Stomach smooth muscle (tissue), 2 donors: Measurements from ENCODE around the gene TMOD1.
A peak's percentile ranks its signal among the peaks of the same experiment; 100 is the strongest.

Experiments used
- H3K27ac ChIP-seq: one replicate; pipeline ENCODE4 v1.7.0; 2013; ENCODE audit warnings: mild to moderate bottlenecking, low read length, inconsistent platforms
- H3K27me3 ChIP-seq, 2 donors: one replicate each; pipeline ENCODE4 v1.7.0; 2013; ENCODE audit warnings: low read length in 2 of 2; ENCODE audit not compliant: insufficient read depth in 2 of 2, control insufficient read depth in 1 of 2
- H3K36me3 ChIP-seq, 2 donors: one replicate each; pipeline ENCODE4 v1.7.0; 2013; ENCODE audit warnings: low read length in 2 of 2; ENCODE audit not compliant: control insufficient read depth in 2 of 2, insufficient read depth in 2 of 2
- H3K4me1 ChIP-seq: one replicate; pipeline ENCODE4 v1.7.0; 2013; ENCODE audit warnings: low read length; ENCODE audit not compliant: control insufficient read depth, insufficient read depth
- H3K4me3 ChIP-seq, 2 donors: one replicate each; pipeline ENCODE4 v1.7.0; 2013; ENCODE audit warnings: low read length in 2 of 2
- H3K9ac ChIP-seq, 2 donors: one replicate each; pipeline ENCODE4 v1.7.0; 2013; ENCODE audit warnings: low read length in 2 of 2, mild to moderate bottlenecking in 1 of 2
- H3K9me3 ChIP-seq, 2 donors: one replicate each; pipeline ENCODE4 v1.7.0; 2013; ENCODE audit warnings: low read length in 2 of 2; ENCODE audit not compliant: control insufficient read depth in 2 of 2
- donor health status: healthy.
- donor health status: Pancreatic carcinoma.

TMOD1 gene

DNA sequence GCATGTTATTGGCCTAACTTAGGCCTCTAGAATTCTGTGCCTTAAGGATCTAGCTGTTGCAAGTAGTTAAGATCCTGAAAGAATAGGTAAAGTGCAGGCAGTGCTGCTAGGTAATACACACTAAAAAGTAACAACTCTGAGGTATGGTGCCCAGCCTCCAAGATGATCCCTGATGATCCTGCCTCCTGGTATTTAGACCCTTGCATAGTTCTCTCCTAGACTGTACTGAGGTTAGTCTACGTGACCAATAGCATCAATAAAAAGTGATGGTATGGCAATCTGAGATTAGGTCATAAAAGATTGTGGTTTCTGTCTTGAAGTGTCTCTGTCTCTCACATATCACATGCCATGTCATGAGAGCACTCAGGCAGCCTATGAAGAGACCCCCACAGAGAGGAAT, 122.5 kb downstream of the TMOD1 start:
- no peak overlapping the region for H3K9ac ChIP-seq
- no peak overlapping the region for H3K4me3 ChIP-seq
- no peaks in the 10 kb centered on the region for H3K27me3 ChIP-seq
- peaks cover 15 to 18% of the 10 kb centered on the region in 2 donors for H3K36me3 ChIP-seq
- peaks cover 7% of the 10 kb centered on the region for H3K4me1 ChIP-seq
- no peak overlapping the region for H3K27ac ChIP-seq
- H3K9me3 ChIP-seq: no peaks in the 10 kb centered on the region

DNA sequence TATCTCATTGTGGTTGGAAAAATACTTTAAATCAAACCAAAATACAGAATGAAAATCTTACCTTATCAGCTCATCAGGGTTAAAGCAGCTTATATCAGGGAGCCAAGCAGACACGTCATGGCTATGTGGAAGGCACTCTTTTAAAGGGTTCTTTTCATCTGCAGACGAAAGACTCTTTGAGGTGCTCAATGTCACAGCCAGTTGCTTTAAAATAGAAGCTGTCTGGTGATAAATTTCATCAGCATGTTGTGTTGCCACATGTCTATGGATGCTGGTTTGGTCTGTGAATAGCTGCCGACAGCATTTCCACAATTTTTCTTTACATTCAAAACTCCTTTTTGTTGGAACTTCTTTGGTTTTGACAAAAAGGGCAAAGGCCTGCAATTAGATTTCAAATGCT, 124.2 kb downstream of the TMOD1 start:
- Histone ChIP-seq H3K9me3 (no peaks in the 10 kb centered on the region), H3K27me3 (no peaks in the 10 kb centered on the region), H3K4me1 (peaks cover 7% of the 10 kb centered on the region), H3K9ac (no peak overlapping the region), H3K36me3 (peaks cover 15 to 18% of the 10 kb centered on the region in 2 donors), H3K27ac (no peak overlapping the region), H3K4me3 (no peak overlapping the region)

DNA sequence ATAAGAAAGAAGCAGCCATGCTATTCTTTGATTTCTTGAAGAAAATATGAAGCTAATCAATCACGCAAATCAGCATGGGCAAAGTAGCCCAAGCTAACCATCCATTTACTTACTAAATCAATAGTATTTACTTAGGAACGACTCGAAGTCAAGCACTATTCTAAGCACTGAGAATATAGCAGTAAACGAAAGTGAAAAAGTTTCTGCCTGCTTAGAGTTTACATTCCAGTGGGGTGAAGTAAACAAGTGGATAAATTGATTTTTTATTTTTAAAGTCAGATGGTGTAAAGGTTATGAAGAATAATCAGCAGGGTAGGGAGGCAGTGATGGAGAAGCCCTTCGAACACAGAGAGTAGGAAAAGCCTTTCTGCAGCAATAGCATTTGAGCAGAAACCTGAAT, 126.2 kb downstream of the TMOD1 start:
- H3K9me3 ChIP-seq: no peaks in the 10 kb centered on the region
- peaks cover 21% of the 10 kb centered on the region for H3K4me1 ChIP-seq
- H3K27ac ChIP-seq: no peak overlapping the region
- no peak overlapping the region for H3K9ac ChIP-seq
- H3K4me3 ChIP-seq: peak overlapping the region; percentile 0 to 51
- H3K27me3 ChIP-seq: no peaks in the 10 kb centered on the region
- peaks cover 11 to 12% of the 10 kb centered on the region in 2 donors for H3K36me3 ChIP-seq

DNA sequence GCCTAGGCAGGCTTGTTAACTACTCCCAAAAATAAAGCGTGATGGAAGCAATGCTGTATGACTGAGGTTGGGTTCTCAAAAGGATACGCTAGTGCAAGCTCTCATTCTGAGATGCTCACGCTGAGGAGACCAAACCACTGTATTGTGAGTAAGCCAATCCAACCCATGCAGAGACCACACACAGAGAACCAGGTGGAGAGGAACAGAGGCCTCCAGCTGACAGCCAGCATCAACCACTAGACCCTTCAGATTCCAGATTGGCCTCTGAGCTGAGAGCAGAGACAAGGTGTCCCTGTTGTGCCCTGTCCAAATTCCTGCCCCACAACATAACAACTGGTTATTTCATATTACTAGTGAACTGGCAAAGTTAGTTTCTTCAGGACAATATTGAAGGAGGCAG, 127.2 kb downstream of the TMOD1 start:
- H3K9ac ChIP-seq: no peak overlapping the region
- H3K27ac ChIP-seq: peak overlapping the region; percentile 4
- H3K27me3 ChIP-seq: no peaks in the 10 kb centered on the region
- H3K4me1 ChIP-seq: peaks cover 24% of the 10 kb centered on the region
- no peaks in the 10 kb centered on the region for H3K9me3 ChIP-seq
- H3K36me3 ChIP-seq: peaks cover 11 to 12% of the 10 kb centered on the region in 2 donors
- no peak overlapping the region for H3K4me3 ChIP-seq

DNA sequence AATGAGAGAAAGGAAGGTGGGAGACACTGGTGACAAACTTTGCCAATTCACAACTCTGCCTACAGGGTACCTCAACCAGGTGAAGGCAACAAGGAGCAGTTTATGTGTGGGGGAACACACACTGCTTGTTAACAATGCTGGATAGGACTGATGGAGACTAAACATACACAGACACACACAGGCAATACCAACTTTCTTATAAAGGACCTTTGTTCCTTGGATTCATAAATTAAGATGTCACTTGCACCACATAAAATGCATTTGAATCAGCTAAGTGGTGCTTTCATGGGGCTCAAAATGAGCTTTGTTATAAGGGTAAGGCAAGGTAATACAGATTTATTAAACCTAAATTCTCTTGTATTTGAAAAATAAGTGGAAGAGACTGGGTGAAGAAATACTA, 127.7 kb downstream of the TMOD1 start:
- Histone ChIP-seq H3K4me1 (peaks cover 24% of the 10 kb centered on the region), H3K9me3 (no peaks in the 10 kb centered on the region), H3K27me3 (no peaks in the 10 kb centered on the region), H3K4me3 (no peak overlapping the region), H3K36me3 (peaks cover 8 to 10% of the 10 kb centered on the region in 2 donors), H3K27ac (peak overlapping the region; percentile 4), H3K9ac (no peak overlapping the region)

DNA sequence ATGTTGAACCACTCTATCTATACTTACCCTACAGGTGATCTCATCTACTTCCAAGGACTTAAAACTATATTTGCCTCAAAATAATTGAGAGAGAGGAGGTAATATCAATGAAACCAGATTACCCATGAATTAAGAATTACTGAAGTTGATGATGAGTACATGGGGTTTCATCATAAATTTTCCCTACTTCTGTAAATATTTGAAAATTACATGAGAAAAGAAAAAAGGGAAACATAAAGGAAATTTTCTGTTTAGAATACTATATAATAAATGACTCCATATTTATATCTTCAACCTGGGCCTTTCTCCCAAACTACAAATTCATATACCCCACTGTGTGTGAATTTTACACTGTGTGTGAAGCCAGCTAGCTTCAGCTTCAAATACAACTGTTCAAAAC, 129.1 kb downstream of the TMOD1 start:
- peaks cover 35% of the 10 kb centered on the region for H3K4me1 ChIP-seq
- H3K4me3 ChIP-seq: no peak overlapping the region
- H3K27ac ChIP-seq: no peak overlapping the region
- H3K36me3 ChIP-seq: peaks cover 0 to under 1% of the 10 kb centered on the region in 2 donors
- no peaks in the 10 kb centered on the region for H3K9me3 ChIP-seq
- no peak overlapping the region for H3K9ac ChIP-seq
- no peaks in the 10 kb centered on the region for H3K27me3 ChIP-seq

DNA sequence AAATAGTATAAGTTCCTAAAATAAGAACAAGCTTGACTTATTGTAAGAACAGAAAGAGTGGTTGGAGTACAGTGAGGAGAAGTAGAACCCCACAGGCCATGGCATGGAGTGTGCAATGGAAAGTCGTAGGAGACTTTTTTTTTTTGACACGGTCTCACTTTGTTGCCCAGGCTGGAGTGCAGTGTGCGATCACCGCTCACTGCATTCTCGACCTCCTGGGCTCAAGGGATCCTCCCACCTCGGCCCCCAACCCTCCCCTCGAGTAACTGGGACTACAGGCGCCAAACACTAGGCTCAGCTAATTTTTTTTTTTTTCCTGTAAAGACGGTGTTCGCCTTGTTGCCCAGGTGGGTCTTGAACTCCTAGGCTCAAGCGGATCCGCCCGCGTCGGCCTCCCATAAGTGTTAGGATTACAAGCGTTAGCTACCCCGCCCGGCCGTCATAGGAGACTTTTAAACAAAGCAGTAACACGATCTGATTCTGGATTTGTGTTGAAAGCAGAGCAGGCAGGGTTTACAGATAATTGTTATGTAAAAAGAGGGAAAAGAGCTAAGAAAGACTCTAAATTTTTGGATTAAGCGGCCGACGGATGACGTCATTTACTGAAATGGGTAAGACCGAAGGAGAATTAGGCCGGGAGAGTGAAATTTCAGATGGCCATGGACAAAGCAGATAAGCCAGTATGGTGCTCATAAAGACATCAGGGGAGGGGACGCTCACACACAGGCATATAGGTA, 130.9 kb downstream of the TMOD1 start:
- Histone ChIP-seq H3K36me3 (no peaks in the 10 kb centered on the region), H3K9me3 (no peaks in the 10 kb centered on the region), H3K27me3 (no peaks in the 10 kb centered on the region), H3K4me3 (peak overlapping the region; percentile 70 to 97), H3K4me1 (peaks cover 35% of the 10 kb centered on the region), H3K27ac (peak overlapping the region; percentile 100), H3K9ac (peak overlapping the region; percentile 96 to 100)

DNA sequence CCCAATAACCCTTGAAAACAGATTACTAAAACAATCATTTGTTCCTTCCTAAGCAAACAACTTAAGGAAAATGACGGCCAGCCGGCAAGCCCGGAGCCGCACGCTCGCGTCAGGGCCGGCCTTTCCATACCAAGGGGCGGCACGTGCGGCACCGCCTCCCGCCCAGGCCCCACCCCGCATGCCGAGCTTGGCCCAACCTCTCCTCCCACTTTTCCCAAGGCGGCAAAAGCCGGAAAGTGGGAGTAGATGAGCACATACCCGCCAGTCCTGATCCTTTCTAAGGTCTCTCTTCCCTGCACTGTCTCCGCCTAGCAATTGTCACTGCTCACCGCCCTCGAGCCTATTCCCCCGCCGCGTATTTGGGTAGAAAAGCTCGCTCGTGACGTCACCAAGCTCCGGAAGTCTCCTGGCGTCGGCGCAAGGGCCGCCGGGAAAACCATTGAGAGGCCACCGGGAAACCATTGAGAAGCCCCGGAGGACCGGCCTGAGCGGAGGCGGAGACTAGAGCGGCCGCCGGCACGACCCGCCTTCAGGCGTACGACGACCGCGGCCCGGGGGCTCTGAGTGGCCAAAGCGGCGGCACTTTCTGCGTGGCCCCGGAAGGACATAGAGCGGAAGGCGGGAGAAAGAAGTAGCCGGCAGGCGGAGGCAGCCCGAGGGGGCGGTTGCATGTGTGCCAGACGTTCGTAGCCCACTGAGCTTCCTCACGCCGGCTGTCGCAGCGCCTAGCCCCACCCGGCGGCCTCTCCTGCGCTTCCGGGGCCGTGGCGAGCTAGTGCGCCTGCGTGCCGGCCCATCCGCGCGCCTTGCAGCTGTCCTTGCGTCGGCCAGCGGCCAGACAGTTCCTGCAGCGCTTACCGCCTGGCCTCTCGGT, 131.8 kb downstream of the TMOD1 start, which contains the start of the genes NCBP1 and TSTD2:
Gene NCBP1 (plus strand): TSS at position 837 of the 874 bp plus-strand sequence. CDS start 61 bp downstream, outside the sequence.
Gene TSTD2 (minus strand): TSS at position 384 of the 874 bp plus-strand sequence. CDS start 5,806 bp downstream, outside the sequence.
- peak within 1 kb of the TSS; percentile 96 to 100 for H3K9ac ChIP-seq
- H3K4me3 ChIP-seq: peak within 1 kb of the TSS; percentile 89 to 97
- H3K27ac ChIP-seq: peak within 1 kb of the TSS; percentile 100
- H3K9me3 ChIP-seq: no peaks in the 10 kb centered on the region
- no peaks in the 10 kb centered on the region for H3K36me3 ChIP-seq
- H3K27me3 ChIP-seq: no peaks in the 10 kb centered on the region
- H3K4me1 ChIP-seq: peaks cover 32% of the 10 kb centered on the region

DNA sequence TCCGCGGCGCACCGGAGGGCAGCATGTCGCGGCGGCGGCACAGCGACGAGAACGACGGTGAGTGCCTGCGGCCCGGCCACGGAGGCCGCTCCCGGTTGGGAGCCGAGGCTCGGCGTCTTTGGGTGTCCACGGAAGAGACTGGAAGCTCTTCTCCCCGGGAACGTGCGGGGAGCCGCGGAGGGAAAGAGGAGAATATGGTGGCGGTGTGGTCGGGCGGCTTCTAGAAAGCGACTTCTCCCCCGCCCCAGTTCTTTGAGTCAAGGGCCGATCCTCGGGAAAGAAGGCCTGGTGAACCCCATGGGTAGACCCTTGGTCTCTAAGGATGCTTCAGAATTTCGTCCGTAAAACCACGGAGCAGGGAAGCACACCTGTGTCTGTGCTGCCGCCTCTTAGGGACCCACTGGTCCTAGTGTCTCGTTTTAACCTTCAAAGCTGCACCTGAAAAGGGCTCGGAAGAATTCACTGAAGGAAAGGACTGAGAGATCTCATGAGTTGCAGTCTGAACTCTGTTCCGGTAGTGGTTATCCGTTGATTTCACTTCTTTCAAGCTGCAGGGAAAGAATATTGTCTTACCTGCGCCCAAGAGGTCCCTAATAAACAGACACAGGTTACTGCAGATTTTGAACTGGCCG, 132.5 kb downstream of the TMOD1 start:
- H3K27me3 ChIP-seq: no peaks in the 10 kb centered on the region
- H3K9ac ChIP-seq: peak overlapping the region; percentile 96 to 100
- H3K9me3 ChIP-seq: no peaks in the 10 kb centered on the region
- peaks cover 30% of the 10 kb centered on the region for H3K4me1 ChIP-seq
- H3K4me3 ChIP-seq: peak overlapping the region; percentile 89 to 97
- no peaks in the 10 kb centered on the region for H3K36me3 ChIP-seq
- peak overlapping the region; percentile 100 for H3K27ac ChIP-seq

DNA sequence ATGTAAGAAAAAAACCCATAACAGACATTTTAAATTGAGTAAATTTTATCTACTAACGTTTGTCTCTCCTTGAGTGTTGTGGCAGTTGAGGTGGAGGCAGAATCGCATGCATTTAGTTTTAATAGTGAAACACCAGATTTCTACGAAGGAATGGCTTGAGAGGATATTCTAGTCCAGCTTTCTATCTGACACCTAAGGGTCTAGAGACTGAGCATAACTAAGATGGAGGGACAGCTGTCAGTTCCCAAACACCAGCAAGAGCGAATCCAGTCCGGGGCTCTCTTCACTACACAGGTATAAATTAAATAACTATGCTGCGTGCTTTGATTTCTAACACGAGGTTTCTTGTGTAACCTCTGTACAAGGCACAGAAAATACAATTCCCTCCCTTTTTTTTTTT, 133.6 kb downstream of the TMOD1 start:
- Histone ChIP-seq H3K4me3 (peak overlapping the region in 1 of 2 donors; percentile 97), H3K9ac (peak overlapping the region in 1 of 2 donors; percentile 96), H3K27me3 (no peaks in the 10 kb centered on the region), H3K4me1 (peaks cover 30% of the 10 kb centered on the region), H3K9me3 (no peaks in the 10 kb centered on the region), H3K36me3 (no peaks in the 10 kb centered on the region), H3K27ac (no peak overlapping the region)
